Neural cell (in vitro differentiated cells): Measurements from ENCODE around the gene OVCA2. TPM values are rescaled to one million over a fixed set of nuclear protein-coding genes. Genes with fewer than 3 reads are reported as not detected.

ENCODE experiments used
- H2AFZ ChIP-seq: fragments of 200-600, 300-800 bp; sonication (generic), shearing (Covaris generic); 2 replicates; pipeline ENCODE4 v1.6.0; 2014; ENCODE audit warnings: low read depth, mild to moderate bottlenecking, antibody characterized with exemption, low read length, moderate library complexity
- H3F3A ChIP-seq: fragments of 200-600 bp; shearing (Covaris generic); 2 replicates; pipeline ENCODE4 v1.6.1; 2016; ENCODE audit warnings: mild to moderate bottlenecking, moderate library complexity, mixed read lengths, antibody characterized with exemption, low read length; ENCODE audit not compliant: insufficient read depth, poor library complexity, severe bottlenecking
- H3K27ac ChIP-seq: fragments of 200-600, 300-800 bp; sonication (generic), shearing (Covaris generic); 2 replicates; pipeline ENCODE4 v1.5.1; 2014; ENCODE audit warnings: mild to moderate bottlenecking, low read length, moderate library complexity
- H3K27me3 ChIP-seq: fragments of 300-800, 200-600 bp; sonication (generic), shearing (Covaris generic); 2 replicates; pipeline ENCODE4 v1.6.0; 2014; ENCODE audit warnings: mild to moderate bottlenecking, low read depth, low read length, moderate library complexity; ENCODE audit not compliant: insufficient read depth
- H3K36me3 ChIP-seq: fragments of 300-800, 200-600 bp; sonication (generic), shearing (Covaris generic); 2 replicates; pipeline ENCODE4 v1.5.1; 2014; ENCODE audit warnings: mild to moderate bottlenecking, antibody characterized with exemption, low read length, moderate library complexity; ENCODE audit not compliant: insufficient read depth
- H3K4me2 ChIP-seq: fragments of 300-800, 200-600 bp; sonication (generic), shearing (Covaris generic); 2 replicates; pipeline ENCODE4 v1.6.0; 2014; ENCODE audit warnings: mild to moderate bottlenecking, low read length
- H3K4me3 ChIP-seq: fragments of 300-800, 200-600 bp; sonication (generic), shearing (Covaris generic); 2 replicates; pipeline ENCODE4 v1.5.1; 2014; ENCODE audit warnings: mild to moderate bottlenecking, low read length, moderate library complexity
- H3K79me2 ChIP-seq: fragments of 200-600 bp; shearing (Covaris generic); replicated peaks from 2 replicates; pipeline ENCODE4 v1.6.0; 2014; ENCODE audit warnings: mild to moderate bottlenecking, low read length, moderate library complexity; ENCODE audit not compliant: insufficient read depth
- H3K9ac ChIP-seq: fragments of 300-800, 200-600 bp; sonication (generic), shearing (Covaris generic); 2 replicates; pipeline ENCODE4 v1.6.1; 2016; ENCODE audit warnings: mild to moderate bottlenecking, low read length, mixed read lengths
- H3K9me2 ChIP-seq: fragments of 200-600 bp; shearing (Covaris generic); 2 replicates; pipeline ENCODE4 v1.6.1; 2016; ENCODE audit warnings: mild to moderate bottlenecking, low read length, mixed read lengths; ENCODE audit not compliant: insufficient read depth
- H3K9me3 ChIP-seq: fragments of 200-600, 300-800 bp; sonication (generic), shearing (Covaris generic); 2 replicates; pipeline ENCODE4 v1.6.1; 2016; ENCODE audit warnings: mild to moderate bottlenecking, mixed run types, low read length, moderate library complexity, mixed read lengths
- H4K20me1 ChIP-seq: fragments of 200-600 bp; shearing (Covaris generic); 2 replicates; pipeline ENCODE4 v1.6.1; 2016; ENCODE audit warnings: mild to moderate bottlenecking, mixed run types; ENCODE audit not compliant: insufficient read depth
- EP300 ChIP-seq: fragments of 450-650 bp; conservative IDR thresholded peaks from 2 replicates; pipeline ENCODE4 v1.6.1; 2014; ENCODE audit warnings: antibody characterized with exemption, mild to moderate bottlenecking, moderate library complexity; ENCODE audit not compliant: poor library complexity, severe bottlenecking
- EZH2 ChIP-seq: fragments of 200-600, 300-800 bp; shearing (Covaris generic), sonication (generic); IDR thresholded peaks from 2 replicates; pipeline ENCODE4 v1.6.1; 2014; ENCODE audit warnings: antibody characterized with exemption, low read length, borderline replicate concordance, mild to moderate bottlenecking; ENCODE audit not compliant: insufficient read depth, poor library complexity, severe bottlenecking
- MXI1 ChIP-seq: fragments of 450-650 bp; conservative IDR thresholded peaks from 2 replicates; pipeline ENCODE4 v1.6.1; 2014; ENCODE audit warnings: antibody characterized with exemption, mild to moderate bottlenecking; ENCODE audit not compliant: poor library complexity, severe bottlenecking
- POLR2AphosphoS5 ChIP-seq: IDR thresholded peaks from 2 replicates; pipeline ENCODE4 v1.6.1; 2012
- RAD21 ChIP-seq: fragments of 450-650 bp; conservative IDR thresholded peaks from 2 replicates; pipeline ENCODE4 v1.6.1; 2014; ENCODE audit warnings: antibody characterized with exemption, mild to moderate bottlenecking, moderate library complexity
- REST ChIP-seq: IDR thresholded peaks from 2 replicates; pipeline ENCODE4 v1.6.1; 2012; ENCODE audit warnings: borderline replicate concordance
- SMC3 ChIP-seq: fragments of 450-650 bp; conservative IDR thresholded peaks from 2 replicates; pipeline ENCODE4 v1.6.1; 2014; ENCODE audit warnings: antibody characterized with exemption, mild to moderate bottlenecking, moderate library complexity; ENCODE audit not compliant: poor library complexity
- TAF1 ChIP-seq: IDR thresholded peaks from 2 replicates; pipeline ENCODE4 v1.6.1; 2012; ENCODE audit warnings: low read depth
- polyA plus RNA-seq: library from polyadenylated mRNA; depleted of rRNA; stranded (reverse); fragments of >200 nt; gene quantifications from 2 replicates; pipeline ENCODE4 v1.2.3, GENCODE V29; 2014
- TF ChIP-seq, protein P1 (sequence below): fragments of 450-650 bp; IDR thresholded peaks from 2 replicates; pipeline ENCODE4 v1.5.1; 2014; ENCODE audit warnings: antibody characterized with exemption, mild to moderate bottlenecking, moderate library complexity; ENCODE audit not compliant: poor library complexity, severe bottlenecking

OVCA2 gene
- polyA plus RNA-seq, 1 donor from 2014 or later = 54.4 TPM

DNA sequence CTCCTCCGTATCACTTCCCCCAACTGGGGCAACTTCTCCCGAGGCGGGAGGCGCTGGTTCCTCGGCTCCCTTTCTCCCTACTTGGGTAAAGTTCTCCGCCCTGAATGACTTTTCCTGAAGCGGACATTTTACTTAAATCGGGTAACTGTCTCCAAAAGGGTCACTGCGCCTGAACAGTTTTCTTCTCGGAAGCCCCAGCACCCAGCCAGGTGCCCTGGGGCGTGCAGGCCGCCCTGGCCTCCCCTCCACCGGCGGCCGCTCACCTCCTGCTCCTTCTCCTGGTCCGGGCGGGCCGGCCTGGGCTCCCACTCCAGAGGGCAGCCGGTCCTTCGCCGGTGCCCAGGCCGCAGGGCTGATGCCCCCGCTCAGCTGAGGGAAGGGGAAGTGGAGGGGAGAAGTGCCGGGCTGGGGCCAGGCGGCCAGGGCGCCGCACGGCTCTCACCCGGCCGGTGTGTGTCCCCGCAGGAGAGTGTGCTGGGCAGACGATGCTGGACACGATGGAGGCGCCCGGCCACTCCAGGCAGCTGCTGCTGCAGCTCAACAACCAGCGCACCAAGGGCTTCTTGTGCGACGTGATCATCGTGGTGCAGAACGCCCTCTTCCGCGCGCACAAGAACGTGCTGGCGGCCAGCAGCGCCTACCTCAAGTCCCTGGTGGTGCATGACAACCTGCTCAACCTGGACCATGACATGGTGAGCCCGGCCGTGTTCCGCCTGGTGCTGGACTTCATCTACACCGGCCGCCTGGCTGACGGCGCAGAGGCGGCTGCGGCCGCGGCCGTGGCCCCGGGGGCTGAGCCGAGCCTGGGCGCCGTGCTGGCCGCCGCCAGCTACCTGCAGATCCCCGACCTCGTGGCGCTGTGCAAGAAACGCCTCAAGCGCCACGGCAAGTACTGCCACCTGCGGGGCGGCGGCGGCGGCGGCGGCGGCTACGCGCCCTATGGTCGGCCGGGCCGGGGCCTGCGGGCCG lies 14.7 kb downstream of the OVCA2 start:
- no peak overlapping the region for H3K4me3 ChIP-seq
- no peaks in the 10 kb centered on the region for H3K79me2 ChIP-seq
- H3K27me3 ChIP-seq = peaks cover 78% of the 10 kb centered on the region
- no peaks in the 10 kb centered on the region for H3F3A ChIP-seq
- TF ChIP-seq POLR2AphosphoS5 = no peak
- no peak for TF ChIP-seq EP300
- peak; percentile 7 for TF ChIP-seq RAD21
- TF ChIP-seq MXI1 = peak; percentile 24
- TF ChIP-seq, protein P1, sequence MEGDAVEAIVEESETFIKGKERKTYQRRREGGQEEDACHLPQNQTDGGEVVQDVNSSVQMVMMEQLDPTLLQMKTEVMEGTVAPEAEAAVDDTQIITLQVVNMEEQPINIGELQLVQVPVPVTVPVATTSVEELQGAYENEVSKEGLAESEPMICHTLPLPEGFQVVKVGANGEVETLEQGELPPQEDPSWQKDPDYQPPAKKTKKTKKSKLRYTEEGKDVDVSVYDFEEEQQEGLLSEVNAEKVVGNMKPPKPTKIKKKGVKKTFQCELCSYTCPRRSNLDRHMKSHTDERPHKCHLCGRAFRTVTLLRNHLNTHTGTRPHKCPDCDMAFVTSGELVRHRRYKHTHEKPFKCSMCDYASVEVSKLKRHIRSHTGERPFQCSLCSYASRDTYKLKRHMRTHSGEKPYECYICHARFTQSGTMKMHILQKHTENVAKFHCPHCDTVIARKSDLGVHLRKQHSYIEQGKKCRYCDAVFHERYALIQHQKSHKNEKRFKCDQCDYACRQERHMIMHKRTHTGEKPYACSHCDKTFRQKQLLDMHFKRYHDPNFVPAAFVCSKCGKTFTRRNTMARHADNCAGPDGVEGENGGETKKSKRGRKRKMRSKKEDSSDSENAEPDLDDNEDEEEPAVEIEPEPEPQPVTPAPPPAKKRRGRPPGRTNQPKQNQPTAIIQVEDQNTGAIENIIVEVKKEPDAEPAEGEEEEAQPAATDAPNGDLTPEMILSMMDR = peak; percentile 41
- TF ChIP-seq TAF1 = no peak
- peak; percentile 20 for TF ChIP-seq SMC3
- H3K9me3 ChIP-seq = peaks cover 5% of the 10 kb centered on the region
- no peaks in the 10 kb centered on the region for H3K36me3 ChIP-seq
- no peaks in the 10 kb centered on the region for H4K20me1 ChIP-seq
- no peak overlapping the region for H3K27ac ChIP-seq
- no peak overlapping the region for H2AFZ ChIP-seq
- H3K9ac ChIP-seq = no peak overlapping the region
- H3K9me2 ChIP-seq = no peaks in the 10 kb centered on the region
- H3K4me2 ChIP-seq = no peak overlapping the region

- peaks cover 72% of the 10 kb centered on the region for H3K27me3 ChIP-seq
- H3K4me3 ChIP-seq = no peak overlapping the region
- no peak overlapping the region for H3K4me2 ChIP-seq
- no peaks in the 10 kb centered on the region for H3F3A ChIP-seq
- TF ChIP-seq, protein P1 = no peak
- TF ChIP-seq EZH2 (no peak), RAD21 (no peak), REST (no peak)
- peaks cover 5% of the 10 kb centered on the region for H3K9me3 ChIP-seq
- H3K9ac ChIP-seq = no peak overlapping the region
- H4K20me1 ChIP-seq = no peaks in the 10 kb centered on the region
- no peaks in the 10 kb centered on the region for H3K9me2 ChIP-seq
- no peak overlapping the region for H2AFZ ChIP-seq
- H3K27ac ChIP-seq = no peak overlapping the region
- no peaks in the 10 kb centered on the region for H3K36me3 ChIP-seq
- H3K79me2 ChIP-seq = no peaks in the 10 kb centered on the region
Measured at GRCh38 chr17:2057175-2057759, 15.4 kb downstream of the OVCA2 start.
